Coronary artery (tissue), 2 donors: ENCODE measurements around the gene FAM53A.

ENCODE experiments used
- DNase-seq: peaks from one replicate; pipeline ENCODE4 v3.0.0-alpha.2; 2017; ENCODE audit warnings: low spot score
- H3K27ac ChIP-seq, 2 donors: fragments of 200-600 bp; sonication (generic); one replicate each; pipeline ENCODE4 v1.5.1; 2016 to 2019
- H3K4me3 ChIP-seq: fragments of 200-600 bp; sonication (generic); 2 replicates; pipeline ENCODE4 v1.5.1; 2016; ENCODE audit warnings: mild to moderate bottlenecking, moderate library complexity
- TF ChIP-seq, protein P1 (sequence below): fragments of 200-600 bp; sonication (generic); IDR thresholded peaks from one replicate; pipeline ENCODE4 v1.5.1; 2019; ENCODE audit warnings: antibody characterized with exemption

FAM53A gene

DNA sequence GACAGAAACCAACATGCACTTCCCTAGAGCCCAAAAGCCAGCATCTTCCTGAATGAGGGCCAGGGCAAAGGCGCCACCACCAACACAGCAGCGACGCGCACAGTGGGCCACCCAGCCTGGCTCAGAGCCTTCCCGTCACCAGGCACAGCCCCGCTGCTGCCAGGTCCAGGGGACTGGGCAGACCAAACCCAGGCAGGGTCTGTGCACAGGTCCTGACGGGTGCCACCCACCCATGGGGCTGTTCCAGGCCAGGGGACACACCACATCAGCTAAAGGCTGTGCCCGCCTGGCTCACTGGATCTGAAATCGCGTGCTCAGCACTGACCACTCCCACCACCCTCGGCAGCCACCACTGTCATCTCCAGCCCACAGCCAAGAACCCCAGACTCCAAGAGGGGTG is 13.8 kb downstream of the FAM53A start:
- Histone ChIP-seq H3K27ac (no peak overlapping the region), H3K4me3 (no peak overlapping the region)
- no peak for DNase-seq
- TF ChIP-seq, protein P1, sequence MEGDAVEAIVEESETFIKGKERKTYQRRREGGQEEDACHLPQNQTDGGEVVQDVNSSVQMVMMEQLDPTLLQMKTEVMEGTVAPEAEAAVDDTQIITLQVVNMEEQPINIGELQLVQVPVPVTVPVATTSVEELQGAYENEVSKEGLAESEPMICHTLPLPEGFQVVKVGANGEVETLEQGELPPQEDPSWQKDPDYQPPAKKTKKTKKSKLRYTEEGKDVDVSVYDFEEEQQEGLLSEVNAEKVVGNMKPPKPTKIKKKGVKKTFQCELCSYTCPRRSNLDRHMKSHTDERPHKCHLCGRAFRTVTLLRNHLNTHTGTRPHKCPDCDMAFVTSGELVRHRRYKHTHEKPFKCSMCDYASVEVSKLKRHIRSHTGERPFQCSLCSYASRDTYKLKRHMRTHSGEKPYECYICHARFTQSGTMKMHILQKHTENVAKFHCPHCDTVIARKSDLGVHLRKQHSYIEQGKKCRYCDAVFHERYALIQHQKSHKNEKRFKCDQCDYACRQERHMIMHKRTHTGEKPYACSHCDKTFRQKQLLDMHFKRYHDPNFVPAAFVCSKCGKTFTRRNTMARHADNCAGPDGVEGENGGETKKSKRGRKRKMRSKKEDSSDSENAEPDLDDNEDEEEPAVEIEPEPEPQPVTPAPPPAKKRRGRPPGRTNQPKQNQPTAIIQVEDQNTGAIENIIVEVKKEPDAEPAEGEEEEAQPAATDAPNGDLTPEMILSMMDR: no peak

DNA sequence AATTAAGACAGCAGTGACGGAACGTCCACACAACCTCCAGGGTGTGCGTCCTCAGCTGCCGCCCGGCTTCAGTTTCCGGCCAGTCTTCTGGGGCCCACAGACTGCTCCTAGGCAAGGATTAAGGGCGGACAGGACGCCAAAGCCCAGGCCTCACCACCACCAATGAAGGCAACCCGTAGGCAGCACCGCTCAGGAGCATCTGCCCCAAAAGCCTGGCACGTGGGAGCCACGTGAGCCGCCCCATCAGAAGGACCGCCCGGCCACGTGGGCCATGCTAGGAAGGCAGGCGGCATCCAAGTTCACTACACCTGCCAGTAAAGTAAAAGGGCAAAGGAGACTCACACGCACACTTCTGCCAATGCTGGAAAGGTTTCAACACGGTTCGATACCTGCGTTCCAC is 14.3 kb downstream of the FAM53A start:
- TF ChIP-seq, protein P1: no peak
- no peak overlapping the region for H3K4me3 ChIP-seq
- H3K27ac ChIP-seq: no peak overlapping the region
- no peak for DNase-seq

DNA sequence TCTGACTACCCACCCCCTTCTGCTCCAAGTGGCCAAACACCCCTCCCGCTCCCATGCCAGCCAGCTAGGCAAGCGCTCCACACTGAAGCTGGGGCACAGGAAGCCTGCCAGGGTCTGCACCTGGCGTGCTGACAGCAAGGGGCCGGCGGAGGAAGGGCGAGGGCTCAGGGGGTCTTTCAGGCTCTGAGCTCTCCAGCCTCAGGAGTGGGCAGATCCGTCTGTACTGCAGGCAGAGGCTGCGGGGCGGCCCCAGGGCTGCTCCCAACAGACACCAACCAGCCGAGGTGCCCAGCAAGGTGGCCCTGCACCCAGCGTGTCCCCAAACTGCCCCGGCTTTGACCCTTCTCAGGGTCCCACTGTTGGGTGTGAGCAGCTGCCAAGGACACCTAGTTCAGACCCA is 14.8 kb downstream of the FAM53A start:
- TF ChIP-seq, protein P1: no peak

DNA sequence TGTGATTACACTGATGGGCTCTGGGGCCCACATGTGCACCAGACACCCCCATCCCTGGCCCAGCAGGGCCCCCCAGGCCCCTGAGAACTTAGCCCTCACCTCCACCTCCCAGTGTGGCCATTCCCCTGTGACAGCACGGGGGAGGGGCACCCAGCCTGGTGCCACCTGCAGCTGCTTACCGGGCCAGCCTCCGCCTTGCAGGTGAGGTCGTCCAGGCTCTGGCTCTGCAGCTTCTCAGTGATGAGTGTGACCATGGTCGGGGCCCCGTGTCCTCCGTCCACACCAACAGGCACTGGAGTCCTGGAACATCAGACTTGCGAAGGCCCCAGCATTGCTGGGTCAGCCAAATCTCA is 15.6 kb downstream of the FAM53A start:
- DNase-seq: no peak
- TF ChIP-seq, protein P1: no peak
- H3K4me3 ChIP-seq: no peak overlapping the region
- no peak overlapping the region for H3K27ac ChIP-seq

More for the DNA sequence above, 14.8 kb downstream of the FAM53A start:
- H3K4me3 ChIP-seq: no peak overlapping the region
- H3K27ac ChIP-seq: no peak overlapping the region
- DNase-seq: no peak

DNA sequence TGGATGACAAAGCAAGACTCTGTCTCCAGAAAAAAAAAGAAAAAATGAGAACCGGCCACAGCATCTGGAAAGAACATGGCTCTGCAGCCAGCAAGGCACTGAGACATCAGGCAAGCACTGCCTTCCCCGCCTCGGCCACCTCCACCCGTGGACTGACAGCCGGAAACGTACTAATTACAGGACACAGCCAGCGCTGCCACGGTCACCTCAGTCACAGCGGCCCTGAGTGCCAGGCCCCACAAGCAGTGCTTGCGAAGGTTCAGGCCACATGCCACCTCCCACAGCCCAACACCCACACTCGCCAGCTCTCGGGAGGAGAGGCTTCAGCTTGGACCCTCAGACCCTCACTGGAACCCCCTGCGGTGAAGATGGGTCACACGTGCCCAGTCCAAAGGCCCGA is 16.8 kb downstream of the FAM53A start:
- TF ChIP-seq, protein P1: no peak
- H3K4me3 ChIP-seq: no peak overlapping the region
- no peak overlapping the region for H3K27ac ChIP-seq
- no peak for DNase-seq

DNA sequence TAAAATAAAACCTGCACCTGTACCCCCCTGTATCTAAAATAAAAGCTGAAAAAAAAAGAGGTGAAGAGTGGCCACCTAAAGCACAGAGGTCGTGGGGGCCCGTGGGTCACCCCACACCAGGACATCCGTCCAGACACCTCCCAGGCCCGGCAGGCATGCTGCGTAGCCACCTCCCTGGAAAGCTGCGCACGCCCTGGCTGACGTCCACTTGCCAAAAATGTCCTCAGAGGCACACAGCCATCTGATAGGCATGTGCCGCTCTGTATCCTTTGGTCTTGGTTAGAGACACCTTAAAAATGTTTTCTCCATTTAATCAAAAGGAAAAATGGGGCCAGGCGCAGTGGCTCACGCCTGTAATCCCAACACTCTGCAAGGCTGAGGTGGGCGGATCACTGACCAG is 17.7 kb downstream of the FAM53A start:
- Histone ChIP-seq H3K27ac (no peak overlapping the region), H3K4me3 (no peak overlapping the region)
- TF ChIP-seq, protein P1: no peak
- DNase-seq: no peak

DNA sequence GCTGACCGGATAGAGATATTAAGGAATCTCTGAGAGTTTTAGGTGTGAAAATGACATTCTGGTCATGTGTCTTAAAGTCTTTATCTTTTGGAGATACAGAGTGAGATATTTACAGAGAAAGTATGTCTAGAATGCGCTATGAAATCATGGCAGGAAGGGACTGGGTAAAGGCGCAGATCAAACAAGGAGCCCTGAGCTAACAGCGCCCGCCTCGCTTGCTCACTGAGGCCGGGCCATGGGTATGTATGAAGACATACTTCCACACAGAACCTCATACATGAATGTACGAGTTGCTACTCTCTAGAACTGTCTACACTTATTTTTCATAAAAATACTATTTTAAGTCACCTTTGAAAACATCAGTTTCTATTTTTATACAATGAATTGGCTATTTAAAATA is 20.0 kb downstream of the FAM53A start:
- Histone ChIP-seq H3K4me3 (no peak overlapping the region), H3K27ac (no peak overlapping the region)
- TF ChIP-seq, protein P1: no peak
- DNase-seq: no peak
